IMR-90 (cell line): ENCODE measurements around the gene IGFBP6.

ENCODE experiments used
- BHLHE40 ChIP-seq: fragments of 150-350 bp; IDR thresholded peaks from 2 replicates; pipeline ENCODE4 v1.6.1; 2016; ENCODE audit warnings: mild to moderate bottlenecking, low read depth, low read length
- CEBPB ChIP-seq: IDR thresholded peaks from 2 replicates; pipeline ENCODE4 v1.6.1; 2012; ENCODE audit warnings: low read depth, low read length, improper control_type of control experiment
- FOS ChIP-seq: fragments of 150-350 bp; IDR thresholded peaks from 2 replicates; pipeline ENCODE4 v1.6.1; 2016; ENCODE audit warnings: low read depth, low read length
- MAFK ChIP-seq: IDR thresholded peaks from 2 replicates; pipeline ENCODE4 v1.6.1; 2012; ENCODE audit warnings: low read depth, low read length, improper control_type of control experiment
- MXI1 ChIP-seq: IDR thresholded peaks from 2 replicates; pipeline ENCODE4 v1.6.1; 2012; ENCODE audit warnings: low read depth, mild to moderate bottlenecking, low read length, moderate library complexity, borderline replicate concordance
- NFE2L2 ChIP-seq: fragments of 150-350 bp; IDR thresholded peaks from 2 replicates; pipeline ENCODE4 v1.6.1; 2016; ENCODE audit warnings: low read depth, mild to moderate bottlenecking, low read length
- POLR2A ChIP-seq: IDR thresholded peaks from 2 replicates; pipeline ENCODE4 v1.6.1; 2012; ENCODE audit warnings: mild to moderate bottlenecking, low read depth, low read length
- RAD21 ChIP-seq: IDR thresholded peaks from 2 replicates; pipeline ENCODE4 v1.6.1; 2012; ENCODE audit warnings: low read length, improper control_type of control experiment
- RCOR1 ChIP-seq: IDR thresholded peaks from 2 replicates; pipeline ENCODE4 v1.6.1; 2012; ENCODE audit warnings: mild to moderate bottlenecking, low read length, improper control_type of control experiment; ENCODE audit not compliant: insufficient replicate concordance
- RFX5 ChIP-seq: IDR thresholded peaks from 2 replicates; pipeline ENCODE4 v1.8.0; 2012; ENCODE audit warnings: low read depth, mild to moderate bottlenecking, low read length, moderate library complexity
- TF ChIP-seq, protein P1 (sequence below): conservative IDR thresholded peaks from 2 replicates; pipeline ENCODE4 v1.5.1; 2012; ENCODE audit warnings: mild to moderate bottlenecking, low read depth, low read length, improper control_type of control experiment
- TF ChIP-seq, protein P2 (sequence below): fragments of 150-350 bp; IDR thresholded peaks from 2 replicates; pipeline ENCODE4 v1.6.1; 2017; ENCODE audit warnings: mild to moderate bottlenecking, antibody characterized with exemption, low read length, low read depth
- TF ChIP-seq, protein P3 (sequence below): fragments of 150-350 bp; IDR thresholded peaks from 2 replicates; pipeline ENCODE4 v1.6.1; 2016; ENCODE audit warnings: low read depth, mild to moderate bottlenecking, low read length, moderate library complexity, borderline replicate concordance

DNA sequence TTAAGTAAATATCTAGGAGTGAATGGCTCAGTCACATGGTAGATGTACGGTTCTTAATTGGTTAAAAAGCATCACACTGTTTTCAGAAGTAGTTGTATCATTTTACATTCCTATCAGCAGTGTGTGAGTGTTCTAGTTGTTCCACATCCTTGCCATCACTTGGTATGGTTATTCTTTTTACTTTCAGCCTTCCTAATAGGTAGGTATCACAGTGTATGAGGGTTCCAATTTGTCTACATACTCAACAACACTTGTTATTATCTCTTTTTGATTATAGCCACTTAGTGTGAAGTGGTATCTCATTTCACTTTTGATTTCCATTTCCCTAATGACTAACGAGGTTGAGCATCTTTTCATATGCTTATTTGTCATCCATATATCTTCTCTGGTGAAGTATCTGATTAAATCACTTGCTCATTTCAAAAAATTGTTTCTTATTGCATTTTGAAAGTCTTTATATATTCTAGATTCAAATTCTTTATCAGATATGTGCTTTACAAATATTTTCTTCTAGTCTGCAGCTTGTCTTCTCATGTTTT is 14.8 kb upstream of the IGFBP6 start:
- TF ChIP-seq POLR2A: no peak
- TF ChIP-seq RAD21: no peak
- TF ChIP-seq, protein P1, sequence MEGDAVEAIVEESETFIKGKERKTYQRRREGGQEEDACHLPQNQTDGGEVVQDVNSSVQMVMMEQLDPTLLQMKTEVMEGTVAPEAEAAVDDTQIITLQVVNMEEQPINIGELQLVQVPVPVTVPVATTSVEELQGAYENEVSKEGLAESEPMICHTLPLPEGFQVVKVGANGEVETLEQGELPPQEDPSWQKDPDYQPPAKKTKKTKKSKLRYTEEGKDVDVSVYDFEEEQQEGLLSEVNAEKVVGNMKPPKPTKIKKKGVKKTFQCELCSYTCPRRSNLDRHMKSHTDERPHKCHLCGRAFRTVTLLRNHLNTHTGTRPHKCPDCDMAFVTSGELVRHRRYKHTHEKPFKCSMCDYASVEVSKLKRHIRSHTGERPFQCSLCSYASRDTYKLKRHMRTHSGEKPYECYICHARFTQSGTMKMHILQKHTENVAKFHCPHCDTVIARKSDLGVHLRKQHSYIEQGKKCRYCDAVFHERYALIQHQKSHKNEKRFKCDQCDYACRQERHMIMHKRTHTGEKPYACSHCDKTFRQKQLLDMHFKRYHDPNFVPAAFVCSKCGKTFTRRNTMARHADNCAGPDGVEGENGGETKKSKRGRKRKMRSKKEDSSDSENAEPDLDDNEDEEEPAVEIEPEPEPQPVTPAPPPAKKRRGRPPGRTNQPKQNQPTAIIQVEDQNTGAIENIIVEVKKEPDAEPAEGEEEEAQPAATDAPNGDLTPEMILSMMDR: no peak
- no peak for TF ChIP-seq FOS
- TF ChIP-seq CEBPB: no peak
- TF ChIP-seq, protein P2, sequence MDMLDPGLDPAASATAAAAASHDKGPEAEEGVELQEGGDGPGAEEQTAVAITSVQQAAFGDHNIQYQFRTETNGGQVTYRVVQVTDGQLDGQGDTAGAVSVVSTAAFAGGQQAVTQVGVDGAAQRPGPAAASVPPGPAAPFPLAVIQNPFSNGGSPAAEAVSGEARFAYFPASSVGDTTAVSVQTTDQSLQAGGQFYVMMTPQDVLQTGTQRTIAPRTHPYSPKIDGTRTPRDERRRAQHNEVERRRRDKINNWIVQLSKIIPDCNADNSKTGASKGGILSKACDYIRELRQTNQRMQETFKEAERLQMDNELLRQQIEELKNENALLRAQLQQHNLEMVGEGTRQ: no peak
- no peak for TF ChIP-seq BHLHE40
- TF ChIP-seq MXI1: no peak
- TF ChIP-seq, protein P3, sequence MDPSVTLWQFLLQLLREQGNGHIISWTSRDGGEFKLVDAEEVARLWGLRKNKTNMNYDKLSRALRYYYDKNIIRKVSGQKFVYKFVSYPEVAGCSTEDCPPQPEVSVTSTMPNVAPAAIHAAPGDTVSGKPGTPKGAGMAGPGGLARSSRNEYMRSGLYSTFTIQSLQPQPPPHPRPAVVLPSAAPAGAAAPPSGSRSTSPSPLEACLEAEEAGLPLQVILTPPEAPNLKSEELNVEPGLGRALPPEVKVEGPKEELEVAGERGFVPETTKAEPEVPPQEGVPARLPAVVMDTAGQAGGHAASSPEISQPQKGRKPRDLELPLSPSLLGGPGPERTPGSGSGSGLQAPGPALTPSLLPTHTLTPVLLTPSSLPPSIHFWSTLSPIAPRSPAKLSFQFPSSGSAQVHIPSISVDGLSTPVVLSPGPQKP: no peak
- TF ChIP-seq MAFK: no peak
- TF ChIP-seq NFE2L2: no peak
- TF ChIP-seq RFX5: no peak
- TF ChIP-seq RCOR1: no peak
